NCI-H187 treated with DMSO at 0.1 percent for 48 hours (cell line): Measurements from ENCODE around the gene MTIF3.
"Not testable (repeated sequence)": the region's sequence is repeated elsewhere in the genome, so short reads cannot be mapped to it uniquely, and the experiment has no call there.

Experiments used
- DNase-seq: peaks from one replicate; lab custom pipeline; 2025; lab: John Stamatoyannopoulos, UW

MTIF3 gene

DNA sequence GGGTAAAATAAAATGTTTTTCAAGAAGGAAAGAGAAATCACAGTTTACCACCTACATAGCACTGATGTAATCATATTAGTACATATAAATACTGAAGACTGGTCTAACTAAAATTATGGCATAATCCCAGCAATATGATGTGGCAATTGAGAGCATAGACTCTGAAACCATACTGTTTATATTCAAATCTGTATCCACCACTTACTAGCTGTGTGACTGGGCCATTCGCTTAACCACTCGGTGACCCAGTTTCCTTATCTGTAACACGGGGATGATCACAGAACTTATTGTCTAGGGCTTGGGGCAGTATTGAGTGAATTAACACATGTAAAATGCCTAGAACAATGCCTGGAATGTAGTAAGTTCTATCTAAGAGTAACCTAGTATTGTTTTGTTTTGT, 39.0 kb downstream of the MTIF3 start:
- no peak for DNase-seq

GRCh38 chr13:27409013-27409412, 41.4 kb downstream of the MTIF3 start:
- no peak for DNase-seq

GRCh38 chr13:27408074-27408473, 42.3 kb downstream of the MTIF3 start:
- DNase-seq = no peak

DNA sequence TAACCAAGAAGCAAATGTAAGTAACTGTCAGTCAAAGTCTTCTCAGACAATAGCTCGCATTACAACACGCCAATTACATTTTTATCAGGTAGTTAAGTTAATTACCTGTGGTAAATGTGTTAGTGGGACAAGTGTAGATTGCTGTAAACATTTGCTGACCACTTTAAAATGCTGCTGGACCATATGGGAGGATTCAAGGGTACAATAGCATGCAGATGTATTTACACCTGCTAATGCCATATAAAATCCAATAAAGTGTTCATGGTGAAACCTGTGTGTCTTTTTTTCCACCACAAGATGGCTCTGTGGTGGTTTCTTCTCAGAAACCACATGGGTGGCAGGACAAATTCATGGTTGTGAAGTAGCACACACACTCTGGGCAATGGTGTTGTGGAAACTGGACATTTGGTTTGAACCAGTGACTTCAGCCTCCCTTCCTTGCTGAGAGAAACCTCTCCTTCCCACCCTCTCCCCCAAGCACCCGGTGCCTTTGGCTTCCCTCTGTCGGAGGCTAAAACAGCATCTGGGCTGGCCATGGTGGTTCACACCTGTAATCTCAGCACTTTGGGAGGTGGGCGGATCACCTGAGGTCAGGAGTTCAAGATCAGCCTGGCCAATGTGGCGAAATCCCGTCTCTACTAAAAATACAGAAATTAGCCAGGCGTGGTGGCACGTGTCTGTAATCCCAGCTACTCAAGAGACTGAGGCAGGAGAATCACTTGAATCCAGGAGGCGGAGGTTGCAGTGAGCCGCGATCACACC, 44.0 kb downstream of the MTIF3 start:
- DNase-seq = no peak

DNA sequence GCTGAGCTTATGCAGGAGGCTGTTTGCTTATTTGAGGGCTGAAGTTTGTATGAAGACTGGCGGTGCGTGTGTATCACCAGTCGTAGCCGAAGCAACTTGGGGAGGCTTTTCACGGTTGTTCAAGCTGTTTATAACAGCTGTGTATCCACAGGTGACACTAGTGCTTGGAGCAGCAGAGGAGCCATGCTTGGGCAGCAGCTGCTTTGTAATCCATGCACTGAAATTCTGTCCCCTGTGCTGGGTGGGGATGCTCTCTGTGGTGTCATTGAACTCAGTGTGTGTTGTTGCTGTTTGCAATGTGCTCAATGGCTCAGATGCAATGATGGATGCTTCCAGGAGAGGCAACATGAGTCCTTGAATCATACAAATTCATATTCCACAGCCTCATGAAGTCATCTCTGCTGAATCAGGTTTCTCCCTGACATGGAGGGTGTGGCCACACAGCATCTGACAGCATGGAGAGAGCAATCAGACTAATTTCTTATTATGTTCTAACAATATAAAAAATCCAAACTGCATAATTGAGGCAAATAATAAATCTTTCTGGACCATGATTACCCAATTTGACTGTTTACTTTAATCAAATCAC, 44.7 kb downstream of the MTIF3 start:
- DNase-seq = no peak

DNA sequence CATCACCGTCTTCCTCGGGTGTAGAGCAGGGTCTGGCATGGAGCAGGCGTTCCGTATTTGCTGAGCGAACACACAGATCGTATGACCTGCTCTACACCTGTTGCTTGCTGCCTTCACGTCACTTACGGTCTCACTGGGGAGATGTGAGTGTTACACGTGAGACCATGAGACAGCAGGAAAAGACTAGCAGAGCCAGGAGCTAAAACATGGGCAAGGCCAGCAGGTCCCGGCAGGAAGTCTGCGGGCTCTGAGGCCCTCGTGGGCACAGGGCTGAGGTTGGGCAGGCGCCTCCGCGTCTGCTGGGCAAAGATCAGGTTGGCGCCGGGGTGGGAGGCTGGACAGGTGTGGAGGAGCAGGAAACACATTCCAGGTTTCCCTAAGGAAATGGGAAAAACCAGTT, 45.7 kb downstream of the MTIF3 start:
- DNase-seq = no peak

GRCh38 chr13:27403727-27404385, 46.5 kb downstream of the MTIF3 start:
- no peak for DNase-seq

- no peak for DNase-seq
Measured at GRCh38 chr13:27403203-27403678, 47.1 kb downstream of the MTIF3 start.

- no peak for DNase-seq
Measured at GRCh38 chr13:27401210-27401609, 49.2 kb downstream of the MTIF3 start.

GRCh38 chr13:27400405-27400804, 50.0 kb downstream of the MTIF3 start:
- not testable (repeated sequence) for DNase-seq

DNA sequence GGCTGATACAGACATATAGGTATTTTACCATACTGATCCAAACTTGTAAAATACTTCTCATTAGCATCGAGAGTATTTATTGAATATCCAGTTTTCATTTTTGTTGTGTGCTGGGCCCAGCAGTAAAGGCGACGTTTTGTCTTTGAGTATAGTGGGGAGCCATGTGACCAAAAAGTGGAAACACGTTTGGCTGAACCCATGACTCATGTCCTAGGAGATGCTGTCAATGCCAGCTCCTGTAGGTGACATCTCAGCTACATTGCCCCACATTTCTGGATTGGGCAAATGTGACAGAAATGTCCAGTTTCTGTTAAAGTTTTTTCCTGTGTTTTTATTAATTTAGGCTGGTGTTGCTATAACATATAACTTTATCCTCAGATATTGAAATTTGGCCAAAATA, 52.0 kb downstream of the MTIF3 start:
- no peak for DNase-seq

- DNase-seq = no peak
Measured at GRCh38 chr13:27396252-27396846, 54.0 kb downstream of the MTIF3 start.

DNA sequence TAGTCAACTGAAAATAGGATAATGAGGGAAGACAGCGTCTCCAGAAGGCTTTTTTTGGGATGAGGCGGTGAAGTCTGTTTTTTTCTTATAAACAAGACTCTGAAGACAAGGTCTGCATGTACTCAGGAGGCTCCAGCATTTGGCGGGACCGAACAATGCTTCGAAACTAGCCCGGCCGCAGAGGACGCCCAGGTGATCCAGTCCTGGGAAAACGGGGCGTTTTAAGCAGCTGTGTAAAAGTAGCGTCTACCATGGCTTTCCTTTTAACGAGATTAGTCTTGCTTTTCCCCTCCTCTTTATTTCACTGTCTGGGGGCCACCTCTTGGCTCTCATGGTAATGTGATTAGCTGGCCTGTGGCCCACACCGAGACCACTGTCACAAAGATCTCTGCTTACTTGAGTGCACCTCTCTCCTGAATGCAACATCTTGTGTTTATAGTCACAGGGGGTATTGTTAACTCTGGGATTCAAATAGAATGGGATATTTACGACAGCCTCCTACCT, 55.3 kb downstream of the MTIF3 start:
- no peak for DNase-seq

DNA sequence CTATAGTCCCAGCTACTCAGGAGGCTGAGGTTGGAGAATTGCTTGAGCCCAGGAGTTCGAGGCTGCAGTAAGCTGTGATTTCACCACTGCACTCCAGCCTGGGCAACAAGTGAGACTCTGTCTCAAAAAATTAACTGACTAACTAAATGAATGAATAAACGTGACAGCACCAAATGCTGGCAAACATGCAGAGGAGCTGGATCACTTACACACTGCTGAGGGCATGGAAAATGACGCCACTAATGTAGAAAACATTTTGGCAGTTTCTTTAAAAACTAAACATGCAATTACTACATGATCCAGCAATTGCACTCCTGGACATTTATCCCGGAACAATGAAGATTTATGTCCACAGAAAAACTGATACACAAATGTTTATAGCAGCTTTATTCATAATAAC, 57.3 kb downstream of the MTIF3 start:
- no peak for DNase-seq

DNA sequence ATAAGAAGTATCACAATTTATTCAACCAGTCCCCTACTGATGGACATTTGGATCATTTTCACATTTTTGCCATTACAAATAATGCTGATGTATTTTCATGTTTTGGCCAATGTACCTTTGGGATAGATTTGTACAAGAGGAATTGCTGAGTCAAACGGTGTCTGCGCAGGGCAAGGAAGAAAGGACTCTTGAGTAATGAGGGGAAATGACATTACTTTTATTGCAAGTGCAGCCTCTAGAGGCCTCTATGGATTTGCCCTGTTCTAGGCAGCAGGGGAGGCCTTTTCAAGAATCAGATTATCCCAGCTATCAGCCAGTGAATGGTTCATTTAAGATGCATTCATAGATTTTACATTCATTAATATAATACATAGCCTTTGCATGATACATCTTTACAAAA, 58.9 kb downstream of the MTIF3 start:
- DNase-seq = no peak

DNA sequence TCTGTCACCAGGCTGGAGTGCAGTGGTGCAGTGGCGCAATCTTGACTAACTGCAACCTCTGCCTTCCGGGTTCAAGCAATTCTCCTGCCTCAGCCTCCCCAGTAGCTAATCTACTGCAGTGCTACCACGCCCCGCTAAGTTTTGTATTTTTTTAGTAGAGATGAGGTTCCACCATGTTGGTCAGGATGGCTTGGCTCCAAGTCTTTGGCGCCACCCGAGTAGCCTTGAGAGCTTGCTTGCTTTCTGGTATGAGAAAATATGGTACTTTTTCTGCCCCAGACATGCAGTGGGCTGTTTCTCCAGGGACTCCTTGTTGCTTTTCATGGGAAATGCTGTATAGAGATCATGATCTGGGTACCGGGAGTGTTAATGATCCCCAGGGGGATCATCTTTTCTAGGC, 60.5 kb downstream of the MTIF3 start:
- no peak for DNase-seq

DNA sequence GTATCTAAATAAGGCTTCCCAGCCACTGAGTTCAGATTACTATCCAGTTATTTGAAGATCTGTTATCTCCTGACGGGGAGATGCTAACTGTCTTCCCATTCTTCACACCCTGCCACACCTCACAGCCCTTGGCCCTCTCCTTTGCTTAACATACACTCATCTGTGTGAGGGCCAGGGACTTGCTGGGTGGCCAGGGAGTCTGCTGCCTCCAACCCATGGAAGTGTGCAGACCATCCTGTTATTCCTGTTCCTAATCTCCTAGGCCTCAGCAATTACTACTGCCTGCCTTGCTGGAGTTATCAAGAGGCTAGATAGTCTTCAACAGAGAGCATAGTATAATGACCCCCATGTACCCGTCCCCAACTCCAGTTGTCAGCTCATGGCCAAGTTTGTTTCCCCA, 62.1 kb downstream of the MTIF3 start:
- no peak for DNase-seq
